Subcutaneous abdominal adipose tissue (tissue), 5 donors: ENCODE data around the gene GPA33.
"Not testable (repeated sequence)": the region's sequence is repeated elsewhere in the genome, so short reads cannot be mapped to it uniquely, and the experiment has no call there.

Experiments used
- H3K27ac ChIP-seq: one replicate; pipeline ENCODE4 v1.7.0; 2013; ENCODE audit warnings: low read depth, mild to moderate bottlenecking, inconsistent platforms, low read length, moderate library complexity
- H3K27me3 ChIP-seq, 5 donors: one replicate each; pipeline ENCODE4 v1.7.0; 2013; ENCODE audit warnings: low read length in 5 of 5, inconsistent platforms in 1 of 5; ENCODE audit not compliant: control insufficient read depth in 5 of 5, insufficient read depth in 4 of 5
- H3K36me3 ChIP-seq, 5 donors: one replicate each; pipeline ENCODE4 v1.7.0; 2013; ENCODE audit warnings: low read length in 5 of 5; ENCODE audit not compliant: control insufficient read depth in 5 of 5, insufficient read depth in 5 of 5
- H3K4me1 ChIP-seq, 5 donors: one replicate each; pipeline ENCODE4 v1.7.0; 2013; ENCODE audit warnings: low read length in 5 of 5, mild to moderate bottlenecking in 3 of 5, moderate library complexity in 1 of 5; ENCODE audit not compliant: control insufficient read depth in 5 of 5, insufficient read depth in 5 of 5
- H3K4me3 ChIP-seq, 5 donors: one replicate each; pipeline ENCODE4 v1.7.0; 2013; ENCODE audit warnings: low read length in 5 of 5, low read depth in 1 of 5
- H3K9ac ChIP-seq, 5 donors: one replicate each; pipeline ENCODE4 v1.7.0; 2013; ENCODE audit warnings: low read length in 5 of 5, mild to moderate bottlenecking in 4 of 5, moderate library complexity in 3 of 5
- H3K9me3 ChIP-seq, 5 donors: one replicate each; pipeline ENCODE4 v1.7.0; 2013; ENCODE audit warnings: low read length in 5 of 5; ENCODE audit not compliant: control insufficient read depth in 5 of 5
- donor health status: healthy.
- donor health status: healthy.
- donor health status: healthy.
- donor health status: healthy.
- donor health status: healthy.

GPA33 gene

DNA sequence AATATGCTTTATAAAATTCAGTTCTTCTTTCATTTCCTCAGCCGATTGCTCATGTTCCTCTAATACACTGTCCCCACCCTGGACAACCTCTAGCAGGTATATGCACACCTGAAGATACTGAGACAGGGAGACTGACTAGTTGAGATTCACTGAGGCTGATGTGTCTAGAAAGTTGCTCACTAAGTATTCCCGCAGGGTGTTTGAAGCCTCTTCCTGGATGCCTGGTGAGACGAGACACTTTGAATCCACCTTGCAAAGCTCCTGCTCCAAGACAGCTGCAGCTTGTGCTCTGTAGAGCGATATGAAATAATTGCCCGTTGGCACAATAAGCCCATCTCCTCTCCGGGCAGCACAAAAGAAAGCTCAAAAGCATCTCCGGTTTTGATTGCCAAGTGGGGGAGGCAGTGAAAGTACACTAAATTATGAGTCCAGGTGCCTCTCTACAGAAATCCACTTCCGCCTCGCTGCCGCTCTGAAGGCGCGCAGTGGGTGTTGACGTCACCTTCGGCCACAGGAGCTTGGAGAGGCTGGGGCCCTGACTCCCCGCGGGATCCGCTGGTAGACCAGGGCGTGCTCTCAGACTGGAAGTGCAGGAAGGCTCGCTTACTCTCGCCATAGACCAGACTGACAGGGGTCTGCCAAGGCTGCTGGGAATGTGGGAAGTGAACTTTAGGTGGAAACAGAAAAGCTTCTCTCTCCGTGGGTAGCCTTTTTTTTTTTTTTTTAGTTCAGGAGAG lies 46.3 kb downstream of the GPA33 start:
- Histone ChIP-seq H3K36me3 (no peaks in the 10 kb centered on the region), H3K9ac (peak overlapping the region in 1 of 5 donors; percentile 52), H3K4me1 (peaks cover 0 to 11% (median 7%) of the 10 kb centered on the region in 5 donors), H3K27me3 (peaks cover 0 to 7% (median 0%) of the 10 kb centered on the region in 5 donors), H3K4me3 (peak overlapping the region; percentile 35 to 59 (median 46)), H3K27ac (no peak overlapping the region), H3K9me3 (no peaks in the 10 kb centered on the region)

DNA sequence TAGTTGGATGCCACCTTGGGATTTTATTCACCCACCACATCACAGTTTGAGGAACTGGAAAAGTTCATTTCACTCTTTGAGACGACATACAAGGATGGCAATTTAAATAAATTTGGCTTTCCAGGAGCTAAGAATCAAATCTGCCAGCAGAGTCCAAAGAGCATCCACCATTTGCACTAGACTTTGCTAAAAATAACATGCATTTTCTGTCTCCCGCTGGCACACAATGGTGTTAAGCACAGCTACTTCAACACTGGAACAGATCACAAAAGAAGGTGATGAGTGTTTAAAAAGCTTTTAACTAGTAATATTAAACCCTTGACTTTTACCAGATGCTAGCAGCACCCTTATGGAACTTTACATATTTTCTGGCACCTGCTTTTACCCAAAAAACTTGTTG lies 56.5 kb downstream of the GPA33 start:
- no peak overlapping the region for H3K4me3 ChIP-seq
- no peaks in the 10 kb centered on the region for H3K36me3 ChIP-seq
- H3K4me1 ChIP-seq = no peaks in the 10 kb centered on the region

DNA sequence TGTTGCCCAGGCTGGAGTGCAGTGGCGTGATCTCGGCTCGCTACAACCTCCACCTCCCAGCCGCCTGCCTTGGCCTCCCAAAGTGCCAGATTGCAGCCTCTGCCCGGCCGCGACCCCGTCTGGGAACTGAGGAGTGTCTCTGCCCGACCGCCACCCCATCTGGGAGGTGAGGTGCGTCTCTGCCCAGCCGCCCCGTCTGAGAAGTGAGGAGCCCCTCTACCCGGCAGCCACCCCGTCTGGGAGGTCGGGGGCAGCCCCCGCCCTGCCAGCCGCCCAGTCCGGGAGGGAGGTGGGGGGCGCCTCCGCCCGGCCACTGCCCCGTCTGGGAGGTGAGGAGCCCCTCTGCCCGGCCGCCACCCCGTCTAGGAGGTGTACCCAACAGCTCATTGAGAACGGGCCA lies 60.6 kb downstream of the GPA33 start:
- not testable (repeated sequence) for H3K27ac ChIP-seq, H3K27me3 ChIP-seq, H3K4me1 ChIP-seq, H3K4me3 ChIP-seq, H3K36me3 ChIP-seq, H3K9me3 ChIP-seq, H3K9ac ChIP-seq

More for the DNA sequence above, 56.5 kb downstream of the GPA33 start:
- no peaks in the 10 kb centered on the region for H3K9me3 ChIP-seq
- no peak overlapping the region for H3K27ac ChIP-seq
- H3K9ac ChIP-seq = no peak overlapping the region
- no peaks in the 10 kb centered on the region for H3K27me3 ChIP-seq

DNA sequence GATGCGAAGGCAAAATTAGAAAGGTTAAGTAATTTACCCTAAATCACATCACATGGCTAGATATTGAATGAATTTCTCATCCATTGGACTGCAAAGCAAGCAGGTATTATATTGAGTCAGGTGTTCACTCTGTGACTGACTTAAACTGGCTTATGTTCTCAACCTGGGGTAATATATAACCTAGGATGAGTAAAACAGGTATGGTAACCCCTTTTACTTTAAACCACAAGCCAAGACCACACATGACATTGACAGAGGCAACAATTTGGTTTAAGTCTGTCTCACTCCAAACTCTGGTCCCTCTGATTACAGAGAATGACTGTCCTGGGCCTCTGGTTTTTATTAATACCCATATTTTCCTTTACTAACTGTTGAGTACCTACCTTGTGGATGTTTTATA lies 67.8 kb downstream of the GPA33 start:
- Histone ChIP-seq H3K9me3 (no peaks in the 10 kb centered on the region), H3K36me3 (no peaks in the 10 kb centered on the region), H3K9ac (no peak overlapping the region), H3K4me3 (no peak overlapping the region), H3K4me1 (no peaks in the 10 kb centered on the region), H3K27me3 (no peaks in the 10 kb centered on the region), H3K27ac (no peak overlapping the region)

DNA sequence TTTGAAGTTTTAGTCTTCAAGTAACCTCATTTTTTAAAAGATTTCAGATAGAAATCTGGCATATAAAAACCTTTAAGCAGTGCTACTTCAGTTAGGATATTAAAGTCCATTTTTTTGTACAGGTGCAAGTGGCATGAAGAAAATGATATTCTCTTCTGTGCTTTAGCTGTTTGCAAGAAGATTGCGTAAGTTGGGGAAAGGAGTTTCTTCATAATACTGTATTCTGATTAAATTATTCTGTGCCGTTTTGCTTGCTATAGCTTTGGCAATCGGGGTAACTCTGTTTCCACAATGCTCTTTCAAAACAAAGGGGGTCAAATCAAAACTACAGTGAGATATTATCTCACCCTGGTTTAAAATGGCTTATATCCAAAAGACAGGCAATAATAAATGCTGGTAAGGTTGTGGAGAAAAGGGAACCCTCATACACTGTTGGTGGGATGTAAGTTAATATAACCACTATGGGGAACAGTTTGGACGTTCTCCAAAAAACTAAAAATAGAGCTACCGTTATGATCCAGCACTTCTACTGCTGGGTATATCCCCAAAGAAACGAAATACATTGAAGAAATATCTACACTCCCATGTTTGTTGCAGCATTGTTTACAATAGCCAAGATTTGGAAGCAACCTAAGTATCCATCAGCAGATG lies 74.0 kb downstream of the GPA33 start:
- H3K36me3 ChIP-seq = no peaks in the 10 kb centered on the region
- H3K27me3 ChIP-seq = peaks cover 0 to 2% (median 0%) of the 10 kb centered on the region in 5 donors
- no peaks in the 10 kb centered on the region for H3K9me3 ChIP-seq
- H3K4me3 ChIP-seq = no peak overlapping the region
- H3K27ac ChIP-seq = no peak overlapping the region
- no peak overlapping the region for H3K9ac ChIP-seq
- H3K4me1 ChIP-seq = no peaks in the 10 kb centered on the region

DNA sequence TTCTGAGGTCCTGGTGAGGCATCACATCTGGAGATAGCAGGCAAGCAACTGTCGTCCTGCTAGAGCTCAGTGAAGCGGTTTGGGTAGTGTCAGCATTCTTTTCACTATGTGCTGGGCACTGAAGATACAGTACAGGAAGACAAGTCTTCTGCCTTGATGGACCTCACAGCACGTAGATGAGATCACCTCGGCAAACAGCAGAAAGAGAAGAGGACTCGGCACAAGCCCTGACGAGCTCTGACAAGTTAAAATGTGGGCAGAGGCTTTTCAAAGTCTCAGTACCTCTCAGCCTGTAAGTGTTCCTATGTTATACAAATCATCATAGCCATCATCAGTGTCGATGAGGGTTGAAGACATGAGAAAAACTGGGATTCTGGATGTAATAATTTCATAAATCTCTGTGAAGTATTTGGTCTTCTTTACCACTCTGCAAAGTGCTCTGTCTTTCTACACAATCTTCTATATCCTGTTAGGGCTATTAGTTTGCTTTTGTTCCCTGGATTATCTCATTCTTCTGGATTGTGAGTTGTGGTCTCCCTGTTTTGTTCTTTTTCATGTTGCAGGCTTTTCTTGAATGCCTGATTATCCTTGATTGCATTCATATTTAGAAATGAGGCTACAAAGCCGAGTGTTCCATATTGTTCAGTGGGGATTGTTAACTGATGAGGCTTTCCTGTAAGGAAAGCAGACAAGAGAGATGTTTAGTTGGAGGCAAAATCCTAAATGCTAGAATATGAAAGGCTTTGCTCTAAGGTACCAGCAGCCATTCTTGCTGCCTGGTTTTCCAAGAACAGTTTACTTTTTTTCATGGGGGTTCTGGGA lies 76.9 kb downstream of the GPA33 start:
- Histone ChIP-seq H3K27ac (no peak overlapping the region), H3K9me3 (no peaks in the 10 kb centered on the region), H3K27me3 (peaks cover 0 to 2% (median 0%) of the 10 kb centered on the region in 5 donors), H3K4me1 (no peaks in the 10 kb centered on the region), H3K9ac (no peak overlapping the region), H3K36me3 (no peaks in the 10 kb centered on the region), H3K4me3 (no peak overlapping the region)

DNA sequence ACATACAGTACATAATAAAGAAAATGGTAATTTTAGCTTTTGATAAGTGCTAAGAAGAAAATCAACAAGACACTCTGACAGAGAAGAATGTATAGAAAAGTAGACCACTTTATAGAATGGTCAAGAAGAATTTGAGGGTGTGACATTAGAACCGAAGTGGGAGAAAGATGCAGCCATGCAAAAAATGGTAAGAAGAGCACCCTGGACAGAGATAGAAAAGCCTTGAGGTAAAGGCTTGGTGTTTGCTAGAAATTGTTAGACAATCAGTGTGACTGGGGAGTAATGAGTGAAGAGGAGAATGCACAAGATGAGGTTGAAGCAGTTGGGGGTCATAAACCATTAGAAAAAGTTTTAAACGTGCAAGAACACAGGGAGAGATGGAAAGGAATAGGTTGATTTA lies 77.6 kb downstream of the GPA33 start:
- no peaks in the 10 kb centered on the region for H3K4me1 ChIP-seq
- peaks cover 0 to 2% (median 0%) of the 10 kb centered on the region in 5 donors for H3K27me3 ChIP-seq
- H3K9me3 ChIP-seq = no peaks in the 10 kb centered on the region
- no peak overlapping the region for H3K4me3 ChIP-seq
- no peaks in the 10 kb centered on the region for H3K36me3 ChIP-seq
- H3K27ac ChIP-seq = no peak overlapping the region
- no peak overlapping the region for H3K9ac ChIP-seq

DNA sequence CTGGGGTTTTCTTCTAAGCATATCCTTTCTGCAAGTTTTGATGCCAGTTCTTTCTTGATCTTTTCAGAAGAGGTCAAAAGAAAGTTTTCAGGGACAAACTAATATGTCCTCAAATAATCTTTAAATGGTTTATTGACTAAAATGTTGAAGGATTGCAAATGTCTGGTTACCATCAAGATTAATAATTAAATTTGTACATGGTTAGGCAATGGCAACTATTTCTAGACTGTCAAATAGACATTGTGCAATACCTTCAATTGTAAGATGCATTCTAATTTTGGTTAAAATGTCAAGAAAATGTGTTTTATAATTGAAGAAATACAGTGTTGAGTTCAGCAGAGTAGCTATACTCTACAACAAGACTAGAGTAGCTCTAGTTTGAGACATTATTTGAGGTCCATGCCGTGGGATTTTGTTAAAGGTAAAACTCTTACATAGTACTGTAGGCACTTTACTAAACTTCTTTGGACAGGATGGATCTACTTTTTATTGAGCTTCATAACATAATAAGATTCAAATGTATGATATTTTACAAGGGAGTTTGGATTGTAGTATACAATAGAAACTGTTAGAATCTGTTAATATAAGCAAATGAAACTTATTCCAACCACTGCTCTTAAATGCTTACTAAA lies 78.5 kb downstream of the GPA33 start:
- H3K9ac ChIP-seq = no peak overlapping the region
- no peaks in the 10 kb centered on the region for H3K9me3 ChIP-seq
- H3K4me3 ChIP-seq = no peak overlapping the region
- no peaks in the 10 kb centered on the region for H3K36me3 ChIP-seq
- peaks cover 0 to 2% (median 0%) of the 10 kb centered on the region in 5 donors for H3K27me3 ChIP-seq
- H3K4me1 ChIP-seq = no peaks in the 10 kb centered on the region
- H3K27ac ChIP-seq = no peak overlapping the region

DNA sequence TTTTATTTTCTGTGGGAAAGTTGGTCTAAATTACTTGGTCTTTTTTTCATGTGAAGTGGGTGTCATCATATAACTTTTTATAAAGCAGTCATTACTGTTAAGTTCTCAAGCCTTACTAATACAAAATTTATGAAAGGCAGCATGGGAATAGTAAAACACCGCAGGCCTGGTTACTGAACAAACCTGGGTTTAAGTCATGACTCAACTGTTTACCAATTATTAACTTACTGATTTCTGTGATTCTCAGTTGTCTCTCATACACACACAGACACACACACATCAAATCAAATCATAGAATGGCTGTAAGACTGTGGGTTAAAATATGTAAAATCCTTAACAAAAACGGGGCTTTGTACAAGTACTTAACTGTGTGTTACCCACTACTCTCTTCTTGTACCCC lies 86.5 kb downstream of the GPA33 start:
- Histone ChIP-seq H3K9ac (no peak overlapping the region), H3K27me3 (no peaks in the 10 kb centered on the region), H3K27ac (no peak overlapping the region), H3K4me1 (no peaks in the 10 kb centered on the region), H3K9me3 (peaks cover 0 to 11% (median 2%) of the 10 kb centered on the region in 5 donors), H3K36me3 (no peaks in the 10 kb centered on the region), H3K4me3 (no peak overlapping the region)
